ENCODE data around the gene TRA2B. TPM values are rescaled to one million over a fixed set of nuclear protein-coding genes. Genes with fewer than 3 reads are reported as not detected.

TRA2B gene
- total RNA-seq, 1 experiment from 2014 or later: 236 TPM

- Mint-ChIP-seq H3K36me3 (peaks cover 88% of the 10 kb centered on the region), H3K4me1 (peaks cover 63% of the 10 kb centered on the region), H3K27me3 (ENCODE audit: low read depth) (no peaks in the 10 kb centered on the region), H3K27ac (peak overlapping the region; percentile 78), H3K9me3 (no peaks in the 10 kb centered on the region), H3K4me3 (peak overlapping the region; percentile 14)
- POLR2A ChIA-PET: interaction anchor here (2.2 to 2.3 kb wide), 2 partner anchors 11 to 17 kb away, joined by 6 to 12 read pairs; partner anchors contain the start of gene TRA2B
- DNase-seq (ENCODE audit: low spot score) (no peak), ATAC-seq (no peak)
- no peak for TF ChIP-seq ZNF121 (CRISPR knock-in tag; IDR thresholded peaks at IDR 0.05)
- no peak for TF ChIP-seq ATF2 (CRISPR knock-in tag; IDR thresholded peaks at IDR 0.05; ENCODE audit: borderline replicate concordance, low read depth)
- no peak for TF ChIP-seq USF2 (CRISPR knock-in tag; IDR thresholded peaks at IDR 0.05)
- TF ChIP-seq ZNF317 (CRISPR knock-in tag; IDR thresholded peaks at IDR 0.05; ENCODE audit: borderline replicate concordance, low read depth): no peak
- TF ChIP-seq ATF1 (CRISPR knock-in tag; IDR thresholded peaks at IDR 0.05): no peak
- TF ChIP-seq ERG (CRISPR knock-in tag; IDR thresholded peaks at IDR 0.05): no peak
- TF ChIP-seq JAZF1 (CRISPR knock-in tag; IDR thresholded peaks at IDR 0.05): no peak
- TF ChIP-seq FOXP4 (CRISPR knock-in tag; IDR thresholded peaks at IDR 0.05): no peak
- no peak for TF ChIP-seq FOXJ3 (CRISPR knock-in tag; IDR thresholded peaks at IDR 0.05; ENCODE audit: borderline replicate concordance)
- no peak for TF ChIP-seq OVOL2 (CRISPR knock-in tag; IDR thresholded peaks at IDR 0.05; ENCODE audit: borderline replicate concordance)
- no peak for TF ChIP-seq HMGXB4 (CRISPR knock-in tag; IDR thresholded peaks at IDR 0.05)
- TF ChIP-seq TEAD1 (CRISPR knock-in tag; IDR thresholded peaks at IDR 0.05): no peak
- no peak for TF ChIP-seq NR3C1 (CRISPR knock-in tag; conservative IDR thresholded peaks at IDR 0.05; ENCODE audit: low read depth)
- TF ChIP-seq ZBTB43 (CRISPR knock-in tag; IDR thresholded peaks at IDR 0.05): no peak
- CTCF ChIA-PET: interaction anchor here (0.8 to 2.4 kb wide), 2 partner anchors 17 to 266 kb away, joined by 5 to 18 read pairs; no protein-coding TSS in a partner anchor
These were observed 11.4 kb downstream of the TRA2B start for GRCh38 chr3:185926445-185926844.

- Mint-ChIP-seq H3K36me3 (peaks cover 88% of the 10 kb centered on the region), H3K27ac (peak overlapping the region; percentile 85), H3K27me3 (ENCODE audit: low read depth) (no peaks in the 10 kb centered on the region), H3K4me1 (peaks cover 52% of the 10 kb centered on the region), H3K9me3 (no peaks in the 10 kb centered on the region), H3K4me3 (peak overlapping the region; percentile 11; the same call in 1 of the 2 replicates)
- TF ChIP-seq GRHL2 (CRISPR knock-in tag; IDR thresholded peaks at IDR 0.05; ENCODE audit: insufficient replicate concordance, severe bottlenecking): no peak
- no peak for TF ChIP-seq FOXP1 (CRISPR knock-in tag; IDR thresholded peaks at IDR 0.05; ENCODE audit: borderline replicate concordance)
- TF ChIP-seq ZNF512 (CRISPR knock-in tag; IDR thresholded peaks at IDR 0.05; ENCODE audit: borderline replicate concordance): no peak
- no peak for TF ChIP-seq TEAD1 (CRISPR knock-in tag; IDR thresholded peaks at IDR 0.05)
- TF ChIP-seq ZNF416 (CRISPR knock-in tag; IDR thresholded peaks at IDR 0.05): no peak
- TF ChIP-seq HMGA2 (CRISPR knock-in tag; IDR thresholded peaks at IDR 0.05): no peak
- ChIA-PET POLR2A (interaction anchor here (0.6 to 1.5 kb wide), 2 partner anchors 13 to 1405 kb away, joined by 3 to 5 read pairs; partner anchors contain the start of gene TRA2B), CTCF (interaction anchor here (0.7 to 1.0 kb wide), 2 partner anchors 157 to 265 kb away, joined by 3 read pairs; no protein-coding TSS in a partner anchor)
- ATAC-seq (peak; percentile 19), DNase-seq (ENCODE audit: low spot score) (no peak)
These were observed 12.5 kb downstream of the TRA2B start for GRCh38 chr3:185925353-185925752.
